Chondrocyte (in vitro differentiated cells): Measurements from ENCODE around the gene PACC1. TPM values are rescaled to one million over a fixed set of nuclear protein-coding genes. Genes with fewer than 3 reads are reported as not detected.
A peak's percentile ranks its signal among the peaks of the same experiment; 100 is the strongest.

ENCODE experiments used
- DNase-seq: peaks from one replicate; pipeline ENCODE4 v3.0.0; 2021; ENCODE audit warnings: mixed read lengths, low spot score
- H3K27ac Mint-ChIP-seq: one replicate; pipeline ENCODE4 v1.8.0; 2021; ENCODE audit warnings: mild to moderate bottlenecking, moderate library complexity, mixed read lengths; ENCODE audit not compliant: unreplicated experiment
- H3K27me3 Mint-ChIP-seq: 2 replicates; pipeline ENCODE4 v1.8.0; 2021; ENCODE audit warnings: low read depth, mixed read lengths
- H3K36me3 Mint-ChIP-seq: 2 replicates; pipeline ENCODE4 v1.8.0; 2021; ENCODE audit warnings: low read depth, mixed read lengths
- H3K4me1 Mint-ChIP-seq: 2 replicates; pipeline ENCODE4 v1.8.0; 2021; ENCODE audit warnings: low read depth, mild to moderate bottlenecking, mixed read lengths
- H3K4me3 Mint-ChIP-seq: one replicate; pipeline ENCODE4 v1.8.0; 2021; ENCODE audit warnings: mild to moderate bottlenecking, moderate library complexity, mixed read lengths; ENCODE audit not compliant: unreplicated experiment
- H3K9me3 Mint-ChIP-seq: 2 replicates; pipeline ENCODE4 v1.8.0; 2021; ENCODE audit warnings: low read depth, mixed read lengths
- total RNA-seq: library from RNA; stranded (reverse); gene quantifications from 3 replicates; pipeline ENCODE4 v1.2.1, GENCODE V29; 2021
- TF ChIP-seq, protein P1 (sequence below): fragments of 200-600 bp; sonication (generic); IDR thresholded peaks from 2 replicates; pipeline ENCODE4 v1.5.0; 2021; ENCODE audit warnings: antibody characterized with exemption, mild to moderate bottlenecking, moderate library complexity

PACC1 gene
- total RNA-seq, 1 donor from 2014 or later = 11.2 TPM

GRCh38 chr1:212455401-212455800 is 40.7 kb upstream of the PACC1 start:
- Mint-ChIP-seq H3K4me1 (peaks cover 17% of the 10 kb centered on the region), H3K36me3 (no peaks in the 10 kb centered on the region), H3K27me3 (no peaks in the 10 kb centered on the region), H3K4me3 (no peak overlapping the region), H3K9me3 (peaks cover 5% of the 10 kb centered on the region), H3K27ac (no peak overlapping the region)
- TF ChIP-seq, protein P1, sequence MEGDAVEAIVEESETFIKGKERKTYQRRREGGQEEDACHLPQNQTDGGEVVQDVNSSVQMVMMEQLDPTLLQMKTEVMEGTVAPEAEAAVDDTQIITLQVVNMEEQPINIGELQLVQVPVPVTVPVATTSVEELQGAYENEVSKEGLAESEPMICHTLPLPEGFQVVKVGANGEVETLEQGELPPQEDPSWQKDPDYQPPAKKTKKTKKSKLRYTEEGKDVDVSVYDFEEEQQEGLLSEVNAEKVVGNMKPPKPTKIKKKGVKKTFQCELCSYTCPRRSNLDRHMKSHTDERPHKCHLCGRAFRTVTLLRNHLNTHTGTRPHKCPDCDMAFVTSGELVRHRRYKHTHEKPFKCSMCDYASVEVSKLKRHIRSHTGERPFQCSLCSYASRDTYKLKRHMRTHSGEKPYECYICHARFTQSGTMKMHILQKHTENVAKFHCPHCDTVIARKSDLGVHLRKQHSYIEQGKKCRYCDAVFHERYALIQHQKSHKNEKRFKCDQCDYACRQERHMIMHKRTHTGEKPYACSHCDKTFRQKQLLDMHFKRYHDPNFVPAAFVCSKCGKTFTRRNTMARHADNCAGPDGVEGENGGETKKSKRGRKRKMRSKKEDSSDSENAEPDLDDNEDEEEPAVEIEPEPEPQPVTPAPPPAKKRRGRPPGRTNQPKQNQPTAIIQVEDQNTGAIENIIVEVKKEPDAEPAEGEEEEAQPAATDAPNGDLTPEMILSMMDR = no peak
- no peak for DNase-seq

- H3K27me3 Mint-ChIP-seq = no peaks in the 10 kb centered on the region
- no peak overlapping the region for H3K4me3 Mint-ChIP-seq
- TF ChIP-seq, protein P1 = no peak
- no peak overlapping the region for H3K27ac Mint-ChIP-seq
- no peaks in the 10 kb centered on the region for H3K36me3 Mint-ChIP-seq
- peaks cover 17% of the 10 kb centered on the region for H3K4me1 Mint-ChIP-seq
- peak; percentile 70 for DNase-seq
- peaks cover 5% of the 10 kb centered on the region for H3K9me3 Mint-ChIP-seq
Measured at GRCh38 chr1:212454741-212455140, 40.1 kb upstream of the PACC1 start.

- TF ChIP-seq, protein P1 = no peak
- Mint-ChIP-seq H3K4me3 (no peak overlapping the region), H3K36me3 (no peaks in the 10 kb centered on the region), H3K9me3 (peaks cover 5% of the 10 kb centered on the region), H3K27ac (peak overlapping the region; percentile 47), H3K27me3 (no peaks in the 10 kb centered on the region), H3K4me1 (peaks cover 17% of the 10 kb centered on the region)
- DNase-seq = peak; percentile 76
Measured at GRCh38 chr1:212453156-212453857, 38.6 kb upstream of the PACC1 start.

DNA sequence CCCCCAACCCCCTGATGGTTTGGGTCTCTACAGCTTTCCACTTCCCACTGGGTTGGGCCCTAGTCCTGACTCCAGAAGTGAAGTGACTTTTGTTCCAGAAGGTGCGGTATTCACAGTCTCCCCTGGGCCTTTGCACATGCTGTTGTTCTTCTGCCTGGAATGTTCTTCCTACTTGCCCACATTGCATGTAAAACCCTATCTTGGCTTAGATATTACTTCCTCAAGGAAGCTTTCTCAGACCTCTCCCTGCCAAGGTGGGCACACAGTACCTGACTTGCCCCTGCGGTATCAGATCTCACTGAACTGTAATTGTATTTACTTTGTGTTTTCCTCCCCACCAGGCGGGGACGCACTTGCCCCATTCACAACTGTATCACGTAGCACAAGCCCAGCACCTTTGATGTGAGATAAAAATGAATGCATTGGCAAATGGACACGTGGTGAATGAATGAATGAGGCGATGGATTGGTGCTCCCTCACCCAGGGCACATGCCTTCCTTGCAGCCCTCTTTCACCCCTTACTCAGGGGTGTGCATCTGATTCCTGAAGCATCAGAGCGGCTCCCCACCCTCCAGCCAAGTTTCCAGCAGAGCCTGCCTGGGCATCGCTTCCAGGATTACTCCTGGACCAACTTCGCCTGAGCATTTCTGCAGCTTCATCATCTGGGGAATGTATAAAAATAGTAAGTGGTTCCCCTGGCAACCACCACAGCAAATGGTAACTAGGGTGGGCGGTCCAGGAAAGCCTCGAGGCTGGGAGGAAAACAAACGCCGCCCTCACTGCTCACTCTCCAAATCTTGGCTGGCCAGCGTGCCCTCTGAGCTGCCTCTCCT is 37.9 kb upstream of the PACC1 start:
- H3K9me3 Mint-ChIP-seq = no peaks in the 10 kb centered on the region
- peaks cover 17% of the 10 kb centered on the region for H3K4me1 Mint-ChIP-seq
- no peak overlapping the region for H3K4me3 Mint-ChIP-seq
- H3K27me3 Mint-ChIP-seq = no peaks in the 10 kb centered on the region
- no peaks in the 10 kb centered on the region for H3K36me3 Mint-ChIP-seq
- TF ChIP-seq, protein P1 = no peak
- H3K27ac Mint-ChIP-seq = peak overlapping the region; percentile 47
- peak; percentile 30 for DNase-seq
